ENCODE measurements around the gene PTGIS. TPM values are rescaled to one million over a fixed set of nuclear protein-coding genes. Genes with fewer than 3 reads are reported as not detected.

PTGIS gene
- total RNA-seq, 1 experiment from 2014 or later, result 20.0 TPM

DNA sequence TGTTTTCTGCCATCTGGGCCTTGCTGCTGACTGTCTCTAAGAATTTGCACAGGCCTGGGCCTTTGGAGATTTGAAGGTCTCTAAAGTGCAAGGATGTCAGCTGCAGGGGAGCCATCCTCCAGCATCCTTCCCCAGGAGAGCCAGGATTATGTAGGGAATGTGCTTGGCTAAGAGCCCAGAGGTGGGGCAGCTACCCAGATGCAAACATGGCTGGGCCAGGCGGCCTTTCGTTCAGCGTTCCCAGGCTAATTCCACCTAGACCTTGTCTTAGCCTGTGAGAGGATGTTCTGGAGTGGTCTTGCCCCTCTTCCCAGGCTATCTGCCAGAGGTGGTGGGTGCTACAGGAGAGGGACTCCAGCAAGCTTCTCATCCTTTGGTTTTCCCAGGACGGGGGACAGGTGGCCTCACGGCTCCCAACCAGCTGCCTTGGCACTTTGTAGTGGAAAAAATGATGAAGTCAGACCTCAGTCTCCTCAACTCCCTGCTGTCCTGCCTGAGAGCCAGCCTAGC is 7.7 kb upstream of the PTGIS start:
- Histone ChIP-seq H3K4ac (ENCODE audit: low read depth, low read length) (no peak overlapping the region), H2BK5ac (ENCODE audit: insufficient read length, low read length) (no peak overlapping the region), H3K14ac (ENCODE audit: insufficient read depth, low read length) (peak overlapping the region; percentile 43; the same call in 1 of the 2 replicates), H2BK20ac (ENCODE audit: low read depth, low read length, poor library complexity, severe bottlenecking) (no peak overlapping the region), H2BK12ac (ENCODE audit: insufficient read length, low read depth, low read length) (no peak overlapping the region), H3K56ac (ENCODE audit: insufficient read length, low read depth, low read length) (no peak overlapping the region), H2BK120ac (ENCODE audit: low read depth, low read length, poor library complexity, severe bottlenecking) (no peak overlapping the region), H3K23ac (ENCODE audit: insufficient read length, low read depth, low read length) (no peak overlapping the region), H2AK5ac (ENCODE audit: insufficient read length, low read length) (no peak overlapping the region), H3K23me2 (ENCODE audit: insufficient read length, low read depth, low read length, poor library complexity, severe bottlenecking) (no peaks in the 10 kb centered on the region), H3K27me3 (ENCODE audit: insufficient read depth, low read length) (no peaks in the 10 kb centered on the region; the same call in 1 of the 2 replicates), H2BK15ac (ENCODE audit: low read depth, low read length) (no peak overlapping the region), H3K79me1 (ENCODE audit: insufficient read depth, low read depth, low read length, poor library complexity, severe bottlenecking) (no peaks in the 10 kb centered on the region), H3K79me2 (ENCODE audit: insufficient read depth, low read length) (no peaks in the 10 kb centered on the region), H3K4me1 (ENCODE audit: insufficient read depth, low read length) (peaks cover 2% of the 10 kb centered on the region; the same call in 1 of the 2 replicates), H3K18ac (ENCODE audit: insufficient read length, low read depth, low read length) (no peak overlapping the region), H3K27ac (ENCODE audit: insufficient read length, low read depth, low read length) (no peak overlapping the region), H4K91ac (ENCODE audit: insufficient read length, low read depth, low read length) (no peak overlapping the region), H2AFZ (ENCODE audit: low read length) (no peak overlapping the region), H4K20me1 (ENCODE audit: control insufficient read depth, insufficient read depth, insufficient read length) (no peaks in the 10 kb centered on the region), H4K5ac (ENCODE audit: insufficient read length, low read depth, low read length) (no peak overlapping the region), H3T11ph (ENCODE audit: low read length) (no peak overlapping the region), H4K8ac (replicated peaks; ENCODE audit: insufficient read length, low read depth, low read length) (no peak overlapping the region), H3K4me2 (ENCODE audit: insufficient read depth, insufficient read length, low read length) (no peak overlapping the region), H3K9ac (ENCODE audit: extremely low read depth, insufficient read length, low read length) (no peak overlapping the region), H3K9me3 (ENCODE audit: control insufficient read depth, low read depth, low read length) (no peaks in the 10 kb centered on the region)
- WGBS (ENCODE audit: extremely low coverage, insufficient read length, low lambda C conversion rate), result no CpG with 5 or more reads among the region's 5 CpGs
- peaks cover 4% of the 10 kb centered on the region for H3K27me3 Mint-ChIP-seq (ENCODE audit: low read depth)
- H3K27ac Mint-ChIP-seq, result no peak overlapping the region
- no peak overlapping the region for H3K4me3 Mint-ChIP-seq
- TF ChIP-seq, protein P1, sequence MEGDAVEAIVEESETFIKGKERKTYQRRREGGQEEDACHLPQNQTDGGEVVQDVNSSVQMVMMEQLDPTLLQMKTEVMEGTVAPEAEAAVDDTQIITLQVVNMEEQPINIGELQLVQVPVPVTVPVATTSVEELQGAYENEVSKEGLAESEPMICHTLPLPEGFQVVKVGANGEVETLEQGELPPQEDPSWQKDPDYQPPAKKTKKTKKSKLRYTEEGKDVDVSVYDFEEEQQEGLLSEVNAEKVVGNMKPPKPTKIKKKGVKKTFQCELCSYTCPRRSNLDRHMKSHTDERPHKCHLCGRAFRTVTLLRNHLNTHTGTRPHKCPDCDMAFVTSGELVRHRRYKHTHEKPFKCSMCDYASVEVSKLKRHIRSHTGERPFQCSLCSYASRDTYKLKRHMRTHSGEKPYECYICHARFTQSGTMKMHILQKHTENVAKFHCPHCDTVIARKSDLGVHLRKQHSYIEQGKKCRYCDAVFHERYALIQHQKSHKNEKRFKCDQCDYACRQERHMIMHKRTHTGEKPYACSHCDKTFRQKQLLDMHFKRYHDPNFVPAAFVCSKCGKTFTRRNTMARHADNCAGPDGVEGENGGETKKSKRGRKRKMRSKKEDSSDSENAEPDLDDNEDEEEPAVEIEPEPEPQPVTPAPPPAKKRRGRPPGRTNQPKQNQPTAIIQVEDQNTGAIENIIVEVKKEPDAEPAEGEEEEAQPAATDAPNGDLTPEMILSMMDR (conservative IDR thresholded peaks at IDR 0.05), result no peak
- peak; percentile 29 for DNase-seq
- H3K9me3 Mint-ChIP-seq, result no peaks in the 10 kb centered on the region; a peak in 1 of 5 replicates
- no peaks in the 10 kb centered on the region; a peak in 1 of 7 replicates for H3K36me3 Mint-ChIP-seq (ENCODE audit: insufficient read depth in 1 of 3, low read depth in 3 of 3)
- peaks cover 17 to 40% of the 10 kb centered on the region in 2 experiments for H3K4me1 Mint-ChIP-seq

All from H9 (cell line).